Pancreas (tissue), 10 donors: ENCODE results near the gene NECAB2. TPM values are rescaled to one million over a fixed set of nuclear protein-coding genes. Genes with fewer than 3 reads are reported as not detected.

ENCODE experiments used
- ATAC-seq, 4 donors: fragments of 200-7000 bp; cut with Tn5 transposase; one replicate each; pipeline versions ENCODE4 v1.8.0 to v1.9.1; 2020; ENCODE audit warnings: mild to moderate bottlenecking in 4 of 4, moderate library complexity in 4 of 4
- DNase-seq, 6 donors: peaks; one replicate each; pipeline ENCODE4 v3.0.0-alpha.2; 2020
- FAIRE-seq: peaks from 2 replicates; lab custom pipeline; 2012; peaks lifted over from hg19 to GRCh38; lab: Jason Lieb, UNC
- H3K27ac ChIP-seq, 4 donors: fragments of 200-600 bp; sonication (generic); 1 replicate in 3 of 4; 2 replicates in 1 of 4; pipeline versions ENCODE4 v1.5.0 to v1.8.0; 2020
- H3K27me3 ChIP-seq, 4 donors: fragments of 200-600 bp; one replicate each; pipeline ENCODE4 v1.8.0; 2021
- H3K36me3 ChIP-seq, 3 donors: fragments of 200-600 bp; sonication (generic) in 1 of 3; one replicate each; pipeline versions ENCODE4 v1.5.0 to v1.8.0; 2020 to 2021
- H3K4me1 ChIP-seq, 3 donors: fragments of 200-600 bp; one replicate each; pipeline ENCODE4 v1.8.0; 2021
- H3K4me3 ChIP-seq, 4 donors: fragments of 200-600 bp; sonication (generic) in 2 of 4; one replicate each; pipeline versions ENCODE4 v1.5.0 to v1.8.0; 2020 to 2021
- H3K9me3 ChIP-seq, 4 donors: fragments of 200-600 bp; one replicate each; pipeline ENCODE4 v1.8.0; 2021
- CTCF ChIP-seq, 4 donors: fragments of 200-600 bp; sonication (generic) in 3 of 4; IDR thresholded peaks; one replicate each; pipeline versions ENCODE4 v1.5.0 to v1.8.0; 2021; ENCODE audit warnings: antibody characterized with exemption in 4 of 4
- WGBS, 2 donors: extraction: QIAGEN DNeasy Blood & Tissue Kit; methylation state at CpG; one replicate each; pipeline ENCODE4 v1.1.7; 2013; 5-methylcytosine and 5-hydroxymethylcytosine counted together
- intact Hi-C, 3 donors: fragments of 100-400 bp; cut with DNase I; formaldehyde crosslinking; loops; one replicate each; pipeline versions ENCODE4 v1.11.1 to v1.14.2; 2022
- polyA plus RNA-seq, 2 donors: library from polyadenylated mRNA; stranded (reverse); fragments of 200-250 nt; gene quantifications; one replicate each; pipeline ENCODE4 v1.2.3, GENCODE V29; 2013
- total RNA-seq, 6 donors: library from RNA; stranded (reverse); fragmentation: NEBNext Ultra II Directional in 4 of 6; extraction: Animal tissue kit (Norgen Biotek cat#: 25700) in 4 of 6; gene quantifications; one replicate each; pipeline versions ENCODE4 v1.2.1 to v1.2.4, GENCODE V29; 2021 to 2023
- donor health status: healthy with polysubstance abuse.
- donor health status: DM: no; HTN: no; CAD: no; lungs with moderate emphysema.
- donor health status: DM: no; HTN: no; CAD: no.
- donor health status: control.
- donor health status: control.
- donor health status: Bipolar disorder and iron deficiency.
- donor health status: DM: yes; HTN: yes; CAD: no.
- donor health status: DM: no; HTN: no; CAD: no.
- donor health status: DM: no; HTN: no; CAD: no.
- donor health status: DM: yes; HTN: yes; CAD: no.

The NECAB2 gene
- total and polyA plus RNA-seq, 8 donors = 0.37 to 23.8 (median 1.2) TPM

- Histone ChIP-seq H3K27me3 (no peaks in the 10 kb centered on the region), H3K27ac (no peak overlapping the region), H3K4me3 (no peak overlapping the region), H3K9me3 (no peaks in the 10 kb centered on the region), H3K4me1 (no peaks in the 10 kb centered on the region), H3K36me3 (no peaks in the 10 kb centered on the region)
- ATAC-seq (no peak), FAIRE-seq (no peak), DNase-seq (peak in 2 of 6 donors; percentile 53 to 78)
- 87 to 90% methylated on average over 9 to 10 of the region's 10 CpGs for WGBS, 2 donors
- intact Hi-C loops = no loop called here
- TF ChIP-seq CTCF (IDR thresholded peaks at IDR 0.05) = no peak
These were observed 32.2 kb upstream of the NECAB2 start for GRCh38 chr16:83935858-83936255.

- ATAC-seq (no peak), DNase-seq (no peak), FAIRE-seq (no peak)
- Histone ChIP-seq H3K27me3 (no peaks in the 10 kb centered on the region), H3K9me3 (no peaks in the 10 kb centered on the region), H3K4me1 (no peaks in the 10 kb centered on the region), H3K27ac (no peak overlapping the region), H3K4me3 (no peak overlapping the region), H3K36me3 (no peaks in the 10 kb centered on the region)
- no peak for TF ChIP-seq CTCF (IDR thresholded peaks at IDR 0.05)
- intact Hi-C loops = no loop called here
- 90 to 93% methylated on average over 19 of the region's 19 CpGs for WGBS, 2 donors
These were observed 31.4 kb upstream of the NECAB2 start for GRCh38 chr16:83936581-83937165.

GRCh38 chr16:83937267-83937666 lies 30.8 kb upstream of the NECAB2 start:
- Histone ChIP-seq H3K4me3 (no peak overlapping the region), H3K4me1 (no peaks in the 10 kb centered on the region), H3K36me3 (no peaks in the 10 kb centered on the region), H3K27me3 (no peaks in the 10 kb centered on the region), H3K9me3 (no peaks in the 10 kb centered on the region), H3K27ac (no peak overlapping the region)
- DNase-seq = no peak
- FAIRE-seq = no peak
- intact Hi-C loops = no loop called here
- 95 to 98% methylated on average over 2 of the region's 2 CpGs for WGBS, 2 donors
- TF ChIP-seq CTCF (IDR thresholded peaks at IDR 0.05) = no peak
- ATAC-seq = no peak

GRCh38 chr16:83937922-83938885 lies 29.8 kb upstream of the NECAB2 start:
- FAIRE-seq = no peak
- no peak for TF ChIP-seq CTCF (IDR thresholded peaks at IDR 0.05)
- no peaks in the 10 kb centered on the region for H3K27me3 ChIP-seq
- intact Hi-C loops = no loop called here
- no peak overlapping the region for H3K4me3 ChIP-seq
- no peak for ATAC-seq
- H3K4me1 ChIP-seq = peaks cover 0 to 5% (median 0%) of the 10 kb centered on the region in 3 donors
- H3K27ac ChIP-seq = no peak overlapping the region
- peak in 1 of 6 donors; percentile 27 for DNase-seq
- WGBS, 2 donors = 89 to 92% methylated on average over 18 of the region's 18 CpGs
- no peaks in the 10 kb centered on the region for H3K36me3 ChIP-seq
- no peaks in the 10 kb centered on the region for H3K9me3 ChIP-seq
